Ishikawa (cell line): ENCODE results near the gene RXRA.

Source experiments
- CEBPB ChIP-seq: IDR thresholded peaks from 2 replicates; pipeline ENCODE4 v1.6.1; 2012
- EP300 ChIP-seq: IDR thresholded peaks from 2 replicates; pipeline ENCODE4 v1.6.1; 2012; ENCODE audit warnings: borderline replicate concordance
- FOXM1 ChIP-seq: IDR thresholded peaks from 2 replicates; pipeline ENCODE4 v1.6.1; 2012; ENCODE audit warnings: low read depth, borderline replicate concordance
- NFIC ChIP-seq: IDR thresholded peaks from 2 replicates; pipeline ENCODE4 v1.6.1; 2012
- RAD21 ChIP-seq: IDR thresholded peaks from 2 replicates; pipeline ENCODE4 v1.6.1; 2012; ENCODE audit warnings: low read depth
- YY1 ChIP-seq: IDR thresholded peaks from 2 replicates; pipeline ENCODE4 v1.6.1; 2012; ENCODE audit warnings: low read depth
- ZBTB7A ChIP-seq: IDR thresholded peaks from 2 replicates; pipeline ENCODE4 v1.6.1; 2012; ENCODE audit warnings: low read depth
- TF ChIP-seq, protein P1 (sequence below): IDR thresholded peaks from 2 replicates; pipeline ENCODE4 v1.6.1; 2012; ENCODE audit warnings: low read depth, mild to moderate bottlenecking
- TF ChIP-seq, protein P2 (sequence below): IDR thresholded peaks from 2 replicates; pipeline ENCODE4 v1.6.1; 2012
- TF ChIP-seq, protein P3 (sequence below): IDR thresholded peaks from 2 replicates; pipeline ENCODE4 v1.6.1; 2012

DNA sequence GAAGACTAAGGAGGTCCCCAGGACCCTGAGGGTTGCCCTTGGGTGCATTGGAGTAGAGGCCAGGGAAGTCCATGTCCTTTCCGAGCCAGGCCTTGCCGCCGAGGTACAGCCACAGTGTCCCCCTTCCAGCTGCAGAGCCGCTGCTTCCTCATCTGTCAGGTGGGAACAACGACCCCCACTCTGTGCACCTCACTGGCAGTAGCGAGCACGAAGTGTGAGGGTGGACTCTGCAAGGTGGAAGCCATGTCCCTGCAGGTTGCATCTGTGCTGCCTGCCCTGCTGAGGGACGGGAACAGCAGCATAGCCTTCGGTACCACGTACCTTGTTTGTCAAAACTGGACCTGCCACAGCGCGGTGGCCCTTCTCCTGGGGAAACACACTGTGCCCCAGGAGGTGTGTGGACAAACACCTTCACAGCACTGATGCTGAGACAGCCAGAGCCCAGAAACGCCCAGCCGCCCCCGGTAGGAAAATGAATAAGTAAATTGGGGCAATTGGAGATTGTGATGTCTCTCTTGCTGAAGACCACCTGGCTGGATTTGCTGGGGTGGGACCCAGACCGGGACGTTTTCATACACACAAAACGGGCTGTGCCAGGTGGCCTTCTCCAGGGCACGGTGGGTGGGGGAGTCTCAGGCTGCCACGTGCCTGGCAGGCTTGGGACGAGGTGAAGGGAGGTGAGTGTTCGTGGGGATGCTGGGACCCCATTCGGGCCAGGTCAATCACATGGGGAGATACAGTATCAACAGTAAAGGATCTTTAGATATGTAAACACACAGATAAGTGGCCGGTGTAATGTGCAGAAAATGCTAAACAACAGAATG is 157.3 kb downstream of the RXRA start:
- no peak for TF ChIP-seq YY1
- no peak for TF ChIP-seq FOXM1
- TF ChIP-seq, protein P1, sequence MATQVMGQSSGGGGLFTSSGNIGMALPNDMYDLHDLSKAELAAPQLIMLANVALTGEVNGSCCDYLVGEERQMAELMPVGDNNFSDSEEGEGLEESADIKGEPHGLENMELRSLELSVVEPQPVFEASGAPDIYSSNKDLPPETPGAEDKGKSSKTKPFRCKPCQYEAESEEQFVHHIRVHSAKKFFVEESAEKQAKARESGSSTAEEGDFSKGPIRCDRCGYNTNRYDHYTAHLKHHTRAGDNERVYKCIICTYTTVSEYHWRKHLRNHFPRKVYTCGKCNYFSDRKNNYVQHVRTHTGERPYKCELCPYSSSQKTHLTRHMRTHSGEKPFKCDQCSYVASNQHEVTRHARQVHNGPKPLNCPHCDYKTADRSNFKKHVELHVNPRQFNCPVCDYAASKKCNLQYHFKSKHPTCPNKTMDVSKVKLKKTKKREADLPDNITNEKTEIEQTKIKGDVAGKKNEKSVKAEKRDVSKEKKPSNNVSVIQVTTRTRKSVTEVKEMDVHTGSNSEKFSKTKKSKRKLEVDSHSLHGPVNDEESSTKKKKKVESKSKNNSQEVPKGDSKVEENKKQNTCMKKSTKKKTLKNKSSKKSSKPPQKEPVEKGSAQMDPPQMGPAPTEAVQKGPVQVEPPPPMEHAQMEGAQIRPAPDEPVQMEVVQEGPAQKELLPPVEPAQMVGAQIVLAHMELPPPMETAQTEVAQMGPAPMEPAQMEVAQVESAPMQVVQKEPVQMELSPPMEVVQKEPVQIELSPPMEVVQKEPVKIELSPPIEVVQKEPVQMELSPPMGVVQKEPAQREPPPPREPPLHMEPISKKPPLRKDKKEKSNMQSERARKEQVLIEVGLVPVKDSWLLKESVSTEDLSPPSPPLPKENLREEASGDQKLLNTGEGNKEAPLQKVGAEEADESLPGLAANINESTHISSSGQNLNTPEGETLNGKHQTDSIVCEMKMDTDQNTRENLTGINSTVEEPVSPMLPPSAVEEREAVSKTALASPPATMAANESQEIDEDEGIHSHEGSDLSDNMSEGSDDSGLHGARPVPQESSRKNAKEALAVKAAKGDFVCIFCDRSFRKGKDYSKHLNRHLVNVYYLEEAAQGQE, result no peak
- no peak for TF ChIP-seq NFIC
- no peak for TF ChIP-seq EP300
- no peak for TF ChIP-seq CEBPB
- TF ChIP-seq, protein P2, sequence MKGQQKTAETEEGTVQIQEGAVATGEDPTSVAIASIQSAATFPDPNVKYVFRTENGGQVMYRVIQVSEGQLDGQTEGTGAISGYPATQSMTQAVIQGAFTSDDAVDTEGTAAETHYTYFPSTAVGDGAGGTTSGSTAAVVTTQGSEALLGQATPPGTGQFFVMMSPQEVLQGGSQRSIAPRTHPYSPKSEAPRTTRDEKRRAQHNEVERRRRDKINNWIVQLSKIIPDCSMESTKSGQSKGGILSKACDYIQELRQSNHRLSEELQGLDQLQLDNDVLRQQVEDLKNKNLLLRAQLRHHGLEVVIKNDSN, result no peak
- TF ChIP-seq, protein P3, sequence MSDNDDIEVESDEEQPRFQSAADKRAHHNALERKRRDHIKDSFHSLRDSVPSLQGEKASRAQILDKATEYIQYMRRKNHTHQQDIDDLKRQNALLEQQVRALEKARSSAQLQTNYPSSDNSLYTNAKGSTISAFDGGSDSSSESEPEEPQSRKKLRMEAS, result no peak
- TF ChIP-seq RAD21, result no peak
- TF ChIP-seq ZBTB7A, result no peak
